Parathyroid adenoma (tissue), 2 donors: ENCODE results near the gene SMAD7.

Experiments
- H2AFZ ChIP-seq: fragments of 300-600 bp; sonication (generic); one replicate; pipeline ENCODE4 v1.7.0; 2017; ENCODE audit warnings: antibody characterized with exemption, mild to moderate bottlenecking
- H3K27ac ChIP-seq: fragments of 300-600 bp; sonication (generic); one replicate; pipeline ENCODE4 v1.7.0; 2017
- H3K27me3 ChIP-seq: fragments of 300-600 bp; sonication (generic); one replicate; pipeline ENCODE4 v1.7.0; 2017; ENCODE audit warnings: low read length; ENCODE audit not compliant: control insufficient read depth, insufficient read depth
- H3K36me3 ChIP-seq: fragments of 300-600 bp; sonication (generic); one replicate; pipeline ENCODE4 v1.7.0; 2017; ENCODE audit warnings: low read length; ENCODE audit not compliant: control insufficient read depth, insufficient read depth
- H3K4me1 ChIP-seq: fragments of 300-600 bp; sonication (generic); one replicate; pipeline ENCODE4 v1.7.0; 2017; ENCODE audit warnings: control low read depth
- H3K4me2 ChIP-seq: fragments of 300-600 bp; sonication (generic); one replicate; pipeline ENCODE4 v1.7.0; 2017; ENCODE audit warnings: low read length
- H3K4me3 ChIP-seq: fragments of 300-600 bp; sonication (generic); one replicate; pipeline ENCODE4 v1.7.0; 2017; ENCODE audit warnings: low read depth, low read length
- H3K79me2 ChIP-seq: fragments of 300-600 bp; sonication (generic); one replicate; pipeline ENCODE4 v1.7.0; 2017; ENCODE audit warnings: control low read depth
- H3K9ac ChIP-seq: fragments of 300-600 bp; sonication (generic); one replicate; pipeline ENCODE4 v1.7.0; 2017; ENCODE audit warnings: mild to moderate bottlenecking
- H3K9me3 ChIP-seq: fragments of 300-600 bp; sonication (generic); one replicate; pipeline ENCODE4 v1.7.0; 2017; ENCODE audit warnings: low read length; ENCODE audit not compliant: control insufficient read depth
- TF ChIP-seq, protein P1 (sequence below): fragments of 300-600 bp; sonication (generic); IDR thresholded peaks from one replicate; pipeline ENCODE4 v1.7.0; 2017; ENCODE audit warnings: antibody characterized with exemption, mild to moderate bottlenecking
- donor health status: primary hyperparathyroidism.

SMAD7 gene

DNA sequence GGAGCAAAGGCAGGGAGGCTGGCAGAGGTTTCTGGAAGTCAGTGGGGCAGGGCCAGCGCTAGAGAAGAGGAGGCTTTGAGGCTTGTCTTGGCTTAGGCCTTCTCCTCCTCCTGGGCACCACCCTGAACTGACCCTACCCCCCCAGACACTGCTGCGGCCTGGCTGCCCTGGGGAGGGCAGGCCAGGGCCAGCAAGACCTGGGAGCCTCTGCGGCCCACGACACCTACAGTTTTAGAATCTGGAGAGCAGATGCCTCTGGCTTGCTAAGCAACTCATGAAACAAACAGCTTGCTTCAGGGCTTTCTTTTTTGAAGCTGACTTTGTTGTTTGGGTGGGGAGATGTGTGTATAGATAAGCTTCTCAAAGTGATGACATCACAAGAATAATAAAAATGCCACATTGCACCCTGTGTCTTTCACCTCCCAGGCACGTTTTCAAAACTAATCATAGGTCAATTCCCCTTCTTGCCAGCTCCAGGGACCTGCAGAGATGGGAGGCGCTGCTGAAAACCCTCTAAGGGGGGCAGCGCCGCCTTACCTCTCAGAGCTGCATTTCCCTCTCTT lies 46.2 kb upstream of the SMAD7 start:
- H3K9me3 ChIP-seq = no peaks in the 10 kb centered on the region
- peak overlapping the region; percentile 5 for H3K4me3 ChIP-seq
- TF ChIP-seq, protein P1, sequence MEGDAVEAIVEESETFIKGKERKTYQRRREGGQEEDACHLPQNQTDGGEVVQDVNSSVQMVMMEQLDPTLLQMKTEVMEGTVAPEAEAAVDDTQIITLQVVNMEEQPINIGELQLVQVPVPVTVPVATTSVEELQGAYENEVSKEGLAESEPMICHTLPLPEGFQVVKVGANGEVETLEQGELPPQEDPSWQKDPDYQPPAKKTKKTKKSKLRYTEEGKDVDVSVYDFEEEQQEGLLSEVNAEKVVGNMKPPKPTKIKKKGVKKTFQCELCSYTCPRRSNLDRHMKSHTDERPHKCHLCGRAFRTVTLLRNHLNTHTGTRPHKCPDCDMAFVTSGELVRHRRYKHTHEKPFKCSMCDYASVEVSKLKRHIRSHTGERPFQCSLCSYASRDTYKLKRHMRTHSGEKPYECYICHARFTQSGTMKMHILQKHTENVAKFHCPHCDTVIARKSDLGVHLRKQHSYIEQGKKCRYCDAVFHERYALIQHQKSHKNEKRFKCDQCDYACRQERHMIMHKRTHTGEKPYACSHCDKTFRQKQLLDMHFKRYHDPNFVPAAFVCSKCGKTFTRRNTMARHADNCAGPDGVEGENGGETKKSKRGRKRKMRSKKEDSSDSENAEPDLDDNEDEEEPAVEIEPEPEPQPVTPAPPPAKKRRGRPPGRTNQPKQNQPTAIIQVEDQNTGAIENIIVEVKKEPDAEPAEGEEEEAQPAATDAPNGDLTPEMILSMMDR = peak; percentile 17
- H3K36me3 ChIP-seq = no peaks in the 10 kb centered on the region
- no peaks in the 10 kb centered on the region for H3K27me3 ChIP-seq
- H3K9ac ChIP-seq = no peak overlapping the region
- peak overlapping the region; percentile 41 for H3K4me2 ChIP-seq
- H3K27ac ChIP-seq = peak overlapping the region; percentile 72
- H3K79me2 ChIP-seq = no peaks in the 10 kb centered on the region
- H2AFZ ChIP-seq = peak overlapping the region; percentile 68
- H3K4me1 ChIP-seq = peaks cover 11% of the 10 kb centered on the region

DNA sequence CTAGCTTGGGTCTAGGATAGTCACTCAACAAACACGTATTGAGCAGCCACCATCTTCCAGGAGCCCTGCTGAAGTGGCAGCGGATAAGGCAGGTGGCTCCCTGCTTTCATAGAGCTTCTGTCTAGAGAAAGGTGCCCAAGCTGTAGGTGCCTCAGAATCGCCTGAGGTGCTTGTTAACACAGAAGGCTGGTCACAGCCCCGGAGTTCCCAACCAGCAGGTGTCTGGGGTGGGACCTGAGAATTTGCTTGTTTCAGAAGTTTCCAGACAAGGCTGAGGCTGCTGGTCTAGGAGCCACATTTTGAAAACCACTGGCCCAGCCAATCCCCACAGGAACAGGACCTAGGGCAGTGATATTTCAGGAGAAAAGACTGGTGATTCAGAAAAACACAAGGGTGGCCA lies 45.3 kb upstream of the SMAD7 start:
- no peaks in the 10 kb centered on the region for H3K9me3 ChIP-seq

DNA sequence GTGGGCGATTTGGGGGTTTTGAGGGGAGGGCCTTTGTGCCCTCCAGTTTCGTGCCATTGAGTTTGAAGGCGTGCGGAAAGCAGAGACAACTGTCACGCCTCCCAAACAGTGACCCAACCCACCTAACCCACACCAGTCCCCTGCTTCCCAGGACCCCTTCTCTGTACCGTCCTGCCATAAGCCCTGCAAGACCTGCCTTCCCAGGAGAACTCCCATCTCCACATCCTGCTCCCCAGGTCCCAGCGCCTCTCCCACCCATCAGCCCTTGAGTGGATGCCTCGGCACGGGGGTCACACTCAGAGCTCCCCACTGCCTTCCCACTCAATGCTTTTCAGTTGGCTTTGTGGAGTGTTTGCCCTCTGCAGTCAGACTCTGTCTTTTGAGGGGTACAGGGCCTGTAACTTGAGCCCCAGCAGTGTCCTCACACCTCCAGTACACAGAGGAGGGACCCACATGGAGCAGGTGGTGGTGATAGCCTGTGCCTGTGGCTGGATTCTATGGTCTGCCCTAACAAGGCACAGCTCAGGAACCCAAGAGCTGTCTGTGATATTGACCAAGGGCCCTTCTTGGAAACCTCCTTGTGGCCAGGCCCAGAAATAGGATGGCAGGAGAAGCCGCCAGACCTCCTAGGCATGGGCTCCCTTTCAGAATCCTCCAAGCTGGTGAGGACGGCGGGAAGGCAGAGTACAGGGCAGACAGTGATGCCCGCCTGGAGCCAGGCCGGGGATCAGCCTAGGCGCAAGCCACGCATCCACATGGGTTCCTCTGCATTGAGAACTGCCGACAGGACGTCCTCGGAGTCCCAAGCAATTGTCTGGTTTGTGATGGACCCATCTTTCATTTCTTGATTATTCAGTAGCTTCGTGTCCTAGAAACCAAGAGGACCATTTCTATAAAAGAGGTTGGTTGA lies 44.4 kb upstream of the SMAD7 start:
- no peaks in the 10 kb centered on the region for H3K27me3 ChIP-seq
- TF ChIP-seq, protein P1 = no peak
- H3K4me1 ChIP-seq = peaks cover 11% of the 10 kb centered on the region
- H3K4me3 ChIP-seq = no peak overlapping the region
- no peak overlapping the region for H3K4me2 ChIP-seq
- H3K9ac ChIP-seq = no peak overlapping the region
- H3K9me3 ChIP-seq = no peaks in the 10 kb centered on the region
- H3K36me3 ChIP-seq = no peaks in the 10 kb centered on the region
- no peaks in the 10 kb centered on the region for H3K79me2 ChIP-seq
- no peak overlapping the region for H3K27ac ChIP-seq
- no peak overlapping the region for H2AFZ ChIP-seq

More for the DNA sequence above, 45.3 kb upstream of the SMAD7 start:
- Histone ChIP-seq H3K4me1 (peaks cover 11% of the 10 kb centered on the region), H3K4me3 (no peak overlapping the region), H3K9ac (no peak overlapping the region), H3K27me3 (no peaks in the 10 kb centered on the region), H3K79me2 (no peaks in the 10 kb centered on the region), H3K4me2 (no peak overlapping the region), H3K36me3 (no peaks in the 10 kb centered on the region), H2AFZ (no peak overlapping the region), H3K27ac (no peak overlapping the region)
- TF ChIP-seq, protein P1 = no peak

DNA sequence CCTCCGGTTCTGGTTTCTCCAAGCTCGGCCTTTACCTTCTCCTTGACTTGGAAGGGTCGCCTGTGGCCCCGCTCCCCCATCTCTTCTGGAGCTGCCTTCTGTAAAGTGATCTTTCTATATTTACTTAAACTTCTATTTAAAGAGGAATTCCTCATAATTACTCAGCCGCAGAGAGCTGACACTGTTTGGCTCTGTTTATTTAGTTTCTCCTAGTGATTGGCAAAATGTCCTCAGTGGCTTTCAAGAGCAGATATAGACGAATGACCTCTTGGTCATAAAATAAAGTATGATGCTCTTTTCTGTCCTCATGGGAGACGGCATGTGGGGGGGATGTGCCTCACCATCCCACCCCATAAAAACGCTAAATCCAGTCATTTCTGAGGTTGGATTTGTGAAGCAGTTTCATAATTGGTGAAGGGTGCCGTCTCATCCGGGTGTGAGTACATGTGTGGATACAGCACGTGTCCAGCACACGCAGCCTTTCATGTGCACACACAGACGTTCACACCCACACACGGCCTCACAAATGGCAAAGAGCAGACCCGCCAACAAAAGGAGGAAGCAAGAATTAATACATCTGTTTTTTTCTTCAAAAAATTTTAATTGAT lies 43.4 kb upstream of the SMAD7 start:
- H3K9ac ChIP-seq = no peak overlapping the region
- peak overlapping the region; percentile 6 for H2AFZ ChIP-seq
- no peaks in the 10 kb centered on the region for H3K9me3 ChIP-seq
- no peak overlapping the region for H3K27ac ChIP-seq
- peaks cover 11% of the 10 kb centered on the region for H3K4me1 ChIP-seq
- H3K4me2 ChIP-seq = peak overlapping the region; percentile 52
- no peaks in the 10 kb centered on the region for H3K79me2 ChIP-seq
- H3K36me3 ChIP-seq = no peaks in the 10 kb centered on the region
- peak overlapping the region; percentile 33 for H3K4me3 ChIP-seq
- no peaks in the 10 kb centered on the region for H3K27me3 ChIP-seq
- TF ChIP-seq, protein P1 = no peak
